HG02973 (cell line): ENCODE data around the gene NPC1.
"Not testable (repeated sequence)": the region's sequence is repeated elsewhere in the genome, so short reads cannot be mapped to it uniquely, and the experiment has no call there.

Source experiments
- ATAC-seq: cut with Tn5 transposase; IDR thresholded peaks from one replicate; pipeline ENCODE4 v1.9.1; 2021; ENCODE audit warnings: moderate library complexity; ENCODE audit not compliant: unreplicated experiment

The NPC1 gene

GRCh38 chr18:23586249-23587196 is at the start of gene NPC1:
TSS of gene NPC1 (minus strand) at chr18:23586506. CDS start at chr18:23586343, 163 bp downstream.
- peak; percentile 88 for ATAC-seq

GRCh38 chr18:23636071-23636399 is 49.7 kb upstream of the NPC1 start:
- no peak for ATAC-seq

GRCh38 chr18:23635283-23636070 is 49.2 kb upstream of the NPC1 start:
- no peak for ATAC-seq

- no peak for ATAC-seq
These were observed 48.4 kb upstream of the NPC1 start for GRCh38 chr18:23634692-23635091.

- ATAC-seq = no peak
These were observed 46.3 kb upstream of the NPC1 start for GRCh38 chr18:23632615-23633014.

GRCh38 chr18:23631746-23632145 is 45.4 kb upstream of the NPC1 start:
- ATAC-seq = no peak

- no peak for ATAC-seq
These were observed 45.0 kb upstream of the NPC1 start for GRCh38 chr18:23631312-23631711.

- no peak for ATAC-seq
These were observed 43.2 kb upstream of the NPC1 start for GRCh38 chr18:23629444-23629946.

GRCh38 chr18:23627970-23628369 is 41.7 kb upstream of the NPC1 start:
- ATAC-seq = no peak

GRCh38 chr18:23627321-23627720 is 41.0 kb upstream of the NPC1 start:
- no peak for ATAC-seq

GRCh38 chr18:23626451-23627279 is 40.4 kb upstream of the NPC1 start:
- ATAC-seq = no peak

- no peak for ATAC-seq
These were observed 36.7 kb upstream of the NPC1 start for GRCh38 chr18:23623040-23623439.

- no peak for ATAC-seq
These were observed 33.1 kb upstream of the NPC1 start for GRCh38 chr18:23619388-23619881.

GRCh38 chr18:23618862-23619387 is 32.6 kb upstream of the NPC1 start:
- no peak for ATAC-seq

- peak; percentile 40 for ATAC-seq
These were observed 31.2 kb upstream of the NPC1 start for GRCh38 chr18:23617412-23618014.

- no peak for ATAC-seq
These were observed 30.0 kb upstream of the NPC1 start for GRCh38 chr18:23616258-23616657.

- ATAC-seq = no peak
These were observed 28.6 kb upstream of the NPC1 start for GRCh38 chr18:23614891-23615290.

- ATAC-seq = no peak
These were observed 28.1 kb upstream of the NPC1 start for GRCh38 chr18:23614413-23614812.

- ATAC-seq = not testable (repeated sequence)
These were observed 26.8 kb upstream of the NPC1 start for GRCh38 chr18:23613091-23613475.

- ATAC-seq = no peak
These were observed 26.3 kb upstream of the NPC1 start for GRCh38 chr18:23612434-23613090.
